GM13977 (cell line): ENCODE measurements around the gene GBP5.
"Not testable (repeated sequence)": the region's sequence is repeated elsewhere in the genome, so short reads cannot be mapped to it uniquely, and the experiment has no call there.

ENCODE experiments used
- DNase-seq: peaks from one replicate; pipeline ENCODE4 v3.0.0; 2012; ENCODE audit warnings: low spot score
- in situ Hi-C: fragments of 300-500 bp; cut with MboI; formaldehyde crosslinking; loops from one replicate; pipeline ENCODE4 v1.12.0; 2022; ENCODE audit warnings: low sequenced_read_pairs, low pct_unique_long_range_greater_than_20kb, mixed read lengths, inconsistent platforms; ENCODE audit not compliant: unreplicated experiment
- TF ChIP-seq, protein P1 (sequence below): IDR thresholded peaks from 2 replicates; pipeline ENCODE4 v1.5.1; 2012; ENCODE audit warnings: mild to moderate bottlenecking, control low read depth; ENCODE audit not compliant: insufficient read depth; ENCODE audit errors: extremely low read depth, missing control alignments

The GBP5 gene

DNA sequence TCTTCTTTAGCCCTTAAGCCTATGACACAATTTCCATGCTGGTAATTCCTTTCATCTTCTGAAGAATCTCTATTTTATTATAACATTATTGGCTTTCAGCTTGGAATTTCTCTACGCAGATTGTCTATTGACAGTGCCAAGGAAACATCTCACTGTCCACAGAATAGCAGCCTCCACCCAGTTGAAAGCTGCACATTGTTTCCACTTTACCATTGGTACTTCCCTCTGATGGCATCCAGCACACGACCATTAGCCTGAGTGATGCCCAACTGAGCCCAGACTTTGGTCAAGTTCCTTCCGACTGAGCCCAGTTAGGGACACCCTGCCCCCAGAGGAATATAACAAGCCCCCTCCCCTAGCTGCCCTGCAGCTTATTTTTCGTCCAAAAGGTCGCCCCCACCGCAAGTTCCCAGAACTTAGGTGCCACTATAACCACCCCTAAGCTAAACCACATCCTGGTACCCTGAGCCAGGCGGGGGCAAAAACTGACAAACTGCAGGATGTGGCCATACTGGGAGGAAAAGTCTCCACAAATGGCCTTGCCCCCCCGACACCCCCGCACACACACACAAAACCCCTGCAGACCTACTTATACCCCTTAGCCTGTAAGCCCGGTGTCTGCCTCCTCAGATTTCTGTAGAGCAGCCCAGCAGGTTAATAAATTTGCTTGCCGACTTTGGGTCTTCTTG is 13.2 kb downstream of the GBP5 start:
- no peak for DNase-seq

DNA sequence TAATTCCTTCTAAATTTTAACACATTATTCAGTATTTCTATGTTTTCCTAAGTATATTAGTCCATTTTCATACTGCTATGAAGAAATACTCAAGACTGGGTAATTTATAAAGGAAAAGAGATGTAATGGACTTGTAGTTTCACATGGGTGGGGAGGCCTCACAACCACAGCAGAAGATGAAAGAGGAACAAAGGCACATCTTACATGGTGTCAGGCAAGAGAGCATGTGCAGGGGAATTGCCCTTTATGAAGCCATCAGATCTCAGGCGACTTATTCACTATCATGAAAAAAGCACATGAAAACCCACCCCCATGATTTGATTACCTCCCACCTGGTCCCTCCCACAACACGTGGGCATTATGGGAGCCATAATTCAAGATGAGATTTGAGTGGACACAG is 15.6 kb downstream of the GBP5 start:
- in situ Hi-C loops = no loop called here

More for the DNA sequence above, 13.2 kb downstream of the GBP5 start:
- in situ Hi-C loops = no loop called here
- TF ChIP-seq, protein P1, sequence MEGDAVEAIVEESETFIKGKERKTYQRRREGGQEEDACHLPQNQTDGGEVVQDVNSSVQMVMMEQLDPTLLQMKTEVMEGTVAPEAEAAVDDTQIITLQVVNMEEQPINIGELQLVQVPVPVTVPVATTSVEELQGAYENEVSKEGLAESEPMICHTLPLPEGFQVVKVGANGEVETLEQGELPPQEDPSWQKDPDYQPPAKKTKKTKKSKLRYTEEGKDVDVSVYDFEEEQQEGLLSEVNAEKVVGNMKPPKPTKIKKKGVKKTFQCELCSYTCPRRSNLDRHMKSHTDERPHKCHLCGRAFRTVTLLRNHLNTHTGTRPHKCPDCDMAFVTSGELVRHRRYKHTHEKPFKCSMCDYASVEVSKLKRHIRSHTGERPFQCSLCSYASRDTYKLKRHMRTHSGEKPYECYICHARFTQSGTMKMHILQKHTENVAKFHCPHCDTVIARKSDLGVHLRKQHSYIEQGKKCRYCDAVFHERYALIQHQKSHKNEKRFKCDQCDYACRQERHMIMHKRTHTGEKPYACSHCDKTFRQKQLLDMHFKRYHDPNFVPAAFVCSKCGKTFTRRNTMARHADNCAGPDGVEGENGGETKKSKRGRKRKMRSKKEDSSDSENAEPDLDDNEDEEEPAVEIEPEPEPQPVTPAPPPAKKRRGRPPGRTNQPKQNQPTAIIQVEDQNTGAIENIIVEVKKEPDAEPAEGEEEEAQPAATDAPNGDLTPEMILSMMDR = no peak

DNA sequence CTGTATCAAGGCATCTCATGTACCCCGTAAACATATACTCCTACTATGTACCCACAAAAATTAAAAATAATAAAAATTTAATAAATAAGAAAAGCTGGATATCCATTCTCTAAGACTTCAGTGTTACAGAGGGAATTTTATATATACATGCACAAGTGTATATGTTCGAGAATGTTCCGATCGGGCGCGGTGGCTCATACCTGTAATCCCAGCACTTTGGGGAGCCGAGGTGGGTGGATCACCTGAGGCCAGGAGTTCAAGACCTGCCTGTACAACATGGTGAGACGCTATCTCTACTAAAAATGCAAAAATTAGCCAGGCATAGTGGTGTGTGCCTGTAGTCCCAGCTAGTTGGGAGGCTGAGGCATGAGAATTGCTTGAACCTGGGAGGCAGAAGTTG is 17.1 kb downstream of the GBP5 start:
- DNase-seq, in situ Hi-C loops: not testable (repeated sequence)

More for the DNA sequence above, 15.6 kb downstream of the GBP5 start:
- DNase-seq = no peak
- TF ChIP-seq, protein P1 = no peak

DNA sequence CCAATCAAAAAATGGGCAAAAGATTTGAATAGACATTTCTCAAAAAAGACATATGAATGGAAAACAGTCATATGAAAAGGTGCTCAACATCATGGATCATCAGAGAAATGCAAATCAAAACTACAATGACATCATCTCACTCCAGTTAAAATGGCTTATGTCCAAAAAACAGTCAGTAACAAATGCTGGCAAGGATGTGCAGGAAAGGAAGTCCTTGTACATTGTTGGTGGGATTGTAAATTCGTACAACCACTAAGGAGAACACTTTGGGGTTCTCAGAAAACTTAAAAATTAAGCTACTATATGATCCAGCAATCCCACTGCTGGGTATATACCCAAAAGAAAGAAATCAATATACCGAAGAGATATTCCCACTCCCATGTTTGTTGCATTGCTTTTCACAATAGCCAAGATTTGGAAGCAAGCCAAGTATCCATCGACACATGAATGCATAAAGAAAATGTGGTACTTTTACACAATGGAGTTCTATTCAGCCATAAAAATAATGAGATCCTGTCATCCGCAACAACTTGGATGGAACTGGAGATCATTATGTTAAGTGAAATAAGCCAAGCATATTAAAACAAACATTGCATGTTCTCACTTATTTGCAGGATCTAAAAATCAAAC is 17.9 kb downstream of the GBP5 start:
- in situ Hi-C loops = no loop called here
- TF ChIP-seq, protein P1 = no peak
- DNase-seq = no peak

DNA sequence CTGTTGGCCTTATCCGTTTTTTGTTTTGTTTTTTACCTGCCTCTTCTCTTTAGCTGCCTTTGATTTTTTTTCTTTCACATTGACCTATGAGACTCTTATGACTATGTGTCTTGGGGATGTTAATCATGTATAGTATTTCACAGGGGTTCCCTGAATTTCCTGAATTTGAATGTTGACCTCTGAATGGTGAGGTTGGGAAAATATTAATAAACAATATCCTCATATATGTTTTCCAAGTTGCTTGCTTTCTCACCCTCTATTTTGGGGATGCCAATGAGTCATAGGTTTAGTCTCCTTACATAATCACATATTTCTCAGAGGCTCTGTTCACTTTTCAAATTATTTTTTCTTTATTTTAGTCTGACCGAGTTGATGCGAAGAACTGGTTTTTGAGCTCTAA is 29.6 kb downstream of the GBP5 start:
- in situ Hi-C loops = no loop called here
- TF ChIP-seq, protein P1 = no peak
- no peak for DNase-seq
